HG03159 (cell line): ENCODE data around the gene KDM4C.
A peak's percentile ranks its signal among the peaks of the same experiment; 100 is the strongest.

Experiments
- ATAC-seq: cut with Tn5 transposase; IDR thresholded peaks from one replicate; pipeline ENCODE4 v1.9.1; 2021; ENCODE audit warnings: mild to moderate bottlenecking, moderate library complexity; ENCODE audit not compliant: unreplicated experiment

Gene KDM4C

GRCh38 chr9:6852243-6852963 lies 94.6 kb downstream of the KDM4C start:
- ATAC-seq = no peak

GRCh38 chr9:6855860-6856259 lies 98.1 kb downstream of the KDM4C start:
- no peak for ATAC-seq

GRCh38 chr9:6864102-6864501 lies 106.3 kb downstream of the KDM4C start:
- no peak for ATAC-seq

GRCh38 chr9:6869081-6869948 lies 111.5 kb downstream of the KDM4C start:
- ATAC-seq = no peak

- no peak for ATAC-seq
Observed at GRCh38 chr9:6870149-6870548, 112.4 kb downstream of the KDM4C start.

- no peak for ATAC-seq
Observed at GRCh38 chr9:6870650-6871477, 113.1 kb downstream of the KDM4C start.

GRCh38 chr9:6873857-6874256 lies 116.1 kb downstream of the KDM4C start:
- ATAC-seq = no peak

GRCh38 chr9:6876195-6876894 lies 118.6 kb downstream of the KDM4C start:
- no peak for ATAC-seq

- ATAC-seq = no peak
Observed at GRCh38 chr9:6877671-6878161, 119.9 kb downstream of the KDM4C start.

GRCh38 chr9:6880626-6881025 lies 122.9 kb downstream of the KDM4C start:
- no peak for ATAC-seq

- ATAC-seq = no peak
Observed at GRCh38 chr9:6884101-6884500, 126.3 kb downstream of the KDM4C start.

- no peak for ATAC-seq
Observed at GRCh38 chr9:6884990-6885389, 127.2 kb downstream of the KDM4C start.

- ATAC-seq = no peak
Observed at GRCh38 chr9:6887051-6887450, 129.3 kb downstream of the KDM4C start.

GRCh38 chr9:6889868-6890267 lies 132.1 kb downstream of the KDM4C start:
- no peak for ATAC-seq

- ATAC-seq = peak; percentile 27
Observed at GRCh38 chr9:6893350-6894131, 135.8 kb downstream of the KDM4C start.

- peak; percentile 90 for ATAC-seq
Observed at GRCh38 chr9:6894135-6894534, 136.4 kb downstream of the KDM4C start.

- ATAC-seq = no peak
Observed at GRCh38 chr9:6895754-6896153, 138.0 kb downstream of the KDM4C start.

- no peak for ATAC-seq
Observed at GRCh38 chr9:6896562-6896961, 138.8 kb downstream of the KDM4C start.

GRCh38 chr9:6897207-6897822 lies 139.5 kb downstream of the KDM4C start:
- no peak for ATAC-seq
